GM21619 (cell line): ENCODE results near the gene TPO.

Experiments used
- ATAC-seq: cut with Tn5 transposase; IDR thresholded peaks from one replicate; pipeline ENCODE4 v1.9.1; 2021; ENCODE audit not compliant: unreplicated experiment

Gene TPO

GRCh38 chr2:1440581-1440980 lies 27.3 kb downstream of the TPO start:
- ATAC-seq, result no peak

- ATAC-seq, result no peak
These were observed 33.0 kb downstream of the TPO start for GRCh38 chr2:1446301-1446700.

- ATAC-seq, result no peak
These were observed 34.7 kb downstream of the TPO start for GRCh38 chr2:1448009-1448408.

- ATAC-seq, result no peak
These were observed 37.7 kb downstream of the TPO start for GRCh38 chr2:1450915-1451314.

GRCh38 chr2:1451422-1451821 lies 38.2 kb downstream of the TPO start:
- ATAC-seq, result no peak

- no peak for ATAC-seq
These were observed 40.3 kb downstream of the TPO start for GRCh38 chr2:1453561-1453960.

- no peak for ATAC-seq
These were observed 41.1 kb downstream of the TPO start for GRCh38 chr2:1454346-1454745.

- ATAC-seq, result no peak
These were observed 42.2 kb downstream of the TPO start for GRCh38 chr2:1455466-1455865.

- no peak for ATAC-seq
These were observed 45.2 kb downstream of the TPO start for GRCh38 chr2:1458432-1458831.

GRCh38 chr2:1459727-1460126 lies 46.5 kb downstream of the TPO start:
- ATAC-seq, result no peak

- no peak for ATAC-seq
These were observed 47.7 kb downstream of the TPO start for GRCh38 chr2:1460851-1461418.

- ATAC-seq, result no peak
These were observed 48.5 kb downstream of the TPO start for GRCh38 chr2:1461507-1462390.

GRCh38 chr2:1462994-1463393 lies 49.7 kb downstream of the TPO start:
- ATAC-seq, result no peak

- no peak for ATAC-seq
These were observed 59.1 kb downstream of the TPO start for GRCh38 chr2:1472350-1472749.

GRCh38 chr2:1476617-1477195 lies 63.4 kb downstream of the TPO start:
- ATAC-seq, result no peak

- ATAC-seq, result no peak
These were observed 64.2 kb downstream of the TPO start for GRCh38 chr2:1477196-1478040.

GRCh38 chr2:1478311-1479305 lies 65.3 kb downstream of the TPO start:
- ATAC-seq, result no peak

GRCh38 chr2:1479346-1479745 lies 66.1 kb downstream of the TPO start:
- no peak for ATAC-seq

GRCh38 chr2:1480671-1481076 lies 67.4 kb downstream of the TPO start:
- no peak for ATAC-seq
